NCI-H82 treated with DMSO at 0.1 percent for 48 hours (cell line): ENCODE data around the gene LIPC.

ENCODE experiments used
- DNase-seq: peaks from one replicate; lab custom pipeline; 2025; ENCODE audit not compliant: unreplicated experiment; lab: John Stamatoyannopoulos, UW

The LIPC gene

GRCh38 chr15:58472221-58472620, 40.4 kb downstream of the LIPC start:
- no peak for DNase-seq

DNA sequence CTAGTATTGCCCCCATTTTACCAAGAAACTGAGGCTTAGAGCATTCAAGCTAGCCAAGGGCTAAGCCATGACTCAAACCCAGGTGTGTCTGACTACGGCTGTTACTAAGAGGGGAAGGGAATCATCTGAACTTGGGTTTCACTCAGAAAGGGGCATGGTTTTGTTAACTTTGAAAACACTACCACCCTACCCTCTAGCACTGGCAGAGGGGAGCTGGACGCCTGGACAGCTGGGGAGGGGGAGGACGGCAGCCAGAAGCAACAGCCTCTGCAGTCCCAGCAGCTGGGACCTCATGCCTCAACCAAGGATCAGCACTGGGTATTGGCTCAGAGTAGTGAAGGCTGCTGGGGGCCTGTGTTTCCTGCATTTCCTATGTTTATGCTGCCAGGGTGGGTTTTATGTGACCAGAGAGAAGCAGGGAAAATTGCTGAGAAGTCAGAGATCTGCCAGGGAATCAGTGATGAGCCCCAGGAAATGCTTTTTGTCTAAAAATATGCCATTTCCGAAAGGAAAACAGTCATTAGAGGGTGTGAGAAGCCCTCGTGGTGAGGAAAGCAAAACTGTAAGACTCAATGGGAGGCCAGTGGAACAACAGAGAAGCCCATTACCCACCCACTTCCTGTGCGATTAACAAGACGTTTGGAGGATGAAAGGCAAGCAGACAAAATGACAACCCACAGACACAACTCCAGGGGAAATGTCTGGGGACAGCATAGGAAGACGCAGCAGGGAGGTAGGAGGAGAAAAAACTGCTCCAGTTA, 41.2 kb downstream of the LIPC start:
- DNase-seq: no peak

DNA sequence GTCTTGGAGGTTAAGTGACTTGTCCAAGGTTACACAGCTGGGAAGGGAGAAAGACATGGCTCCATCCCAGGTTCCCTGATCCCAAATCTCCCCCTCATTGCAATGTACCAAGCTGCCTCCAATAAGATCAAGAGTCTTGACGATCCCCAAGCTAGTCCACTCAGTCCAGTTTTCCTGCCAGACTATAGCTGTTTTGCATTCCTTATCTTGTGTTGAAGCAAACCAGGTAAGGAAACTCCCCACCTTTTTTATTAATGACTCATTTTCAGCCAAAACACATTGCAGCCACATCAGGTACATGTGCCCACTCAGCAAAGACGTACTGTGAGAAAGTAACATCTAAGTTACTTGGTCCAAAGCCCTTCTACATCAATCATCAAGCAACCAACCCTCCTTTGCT, 41.9 kb downstream of the LIPC start:
- DNase-seq: no peak

GRCh38 chr15:58474741-58475323, 43.0 kb downstream of the LIPC start:
- no peak for DNase-seq

GRCh38 chr15:58475573-58476524, 44.1 kb downstream of the LIPC start:
- DNase-seq: no peak

DNA sequence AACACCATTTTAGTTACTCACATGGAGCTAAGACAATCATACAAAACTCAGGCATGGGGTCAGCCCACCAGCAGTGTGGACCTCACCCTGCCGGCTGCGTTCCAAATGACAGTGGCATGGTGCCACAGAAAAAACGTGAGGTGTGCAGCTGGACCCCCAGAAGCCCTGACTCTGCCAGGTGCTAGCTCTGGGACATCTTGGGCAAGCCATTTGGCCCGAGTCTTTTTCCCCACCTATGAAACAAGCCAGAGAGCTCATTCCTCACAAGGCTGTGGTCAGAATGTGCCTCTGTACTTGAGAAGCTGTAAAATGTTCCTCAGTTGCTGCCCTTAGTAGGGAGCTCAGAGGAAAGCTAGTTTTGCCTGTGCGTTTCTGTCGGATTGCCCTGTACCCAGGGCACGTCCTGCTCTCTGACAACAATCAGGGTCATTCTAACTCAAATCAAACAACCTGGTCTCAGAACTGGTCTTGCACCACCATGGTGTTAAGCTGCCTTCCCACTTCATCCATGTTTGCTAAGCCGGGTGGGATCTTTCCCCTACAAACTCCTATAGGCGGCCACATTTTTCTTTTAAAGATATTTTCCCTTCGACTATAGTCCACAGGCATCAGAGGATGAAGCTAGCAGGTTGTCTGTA, 44.9 kb downstream of the LIPC start:
- no peak for DNase-seq

- no peak for DNase-seq
Observed at GRCh38 chr15:58477170-58477569, 45.4 kb downstream of the LIPC start.

DNA sequence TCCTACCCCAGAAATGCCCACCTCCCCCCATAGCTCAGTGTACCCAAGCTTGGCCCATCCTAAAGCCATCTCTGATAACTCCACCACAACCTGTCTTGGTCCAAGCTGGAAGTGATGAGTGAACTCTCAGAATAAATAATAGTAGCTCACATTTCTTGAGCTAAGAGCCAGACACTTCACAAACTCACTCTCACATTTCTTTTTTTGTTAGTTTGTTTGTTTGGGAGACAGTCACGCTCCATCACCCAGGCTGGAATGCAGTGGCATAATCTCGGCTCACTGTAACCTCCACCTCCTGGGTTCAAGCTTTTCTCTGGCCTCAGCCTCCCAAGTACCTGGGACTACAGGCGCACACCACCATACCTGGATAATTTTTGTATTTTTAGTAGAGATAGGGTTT, 46.2 kb downstream of the LIPC start:
- no peak for DNase-seq

DNA sequence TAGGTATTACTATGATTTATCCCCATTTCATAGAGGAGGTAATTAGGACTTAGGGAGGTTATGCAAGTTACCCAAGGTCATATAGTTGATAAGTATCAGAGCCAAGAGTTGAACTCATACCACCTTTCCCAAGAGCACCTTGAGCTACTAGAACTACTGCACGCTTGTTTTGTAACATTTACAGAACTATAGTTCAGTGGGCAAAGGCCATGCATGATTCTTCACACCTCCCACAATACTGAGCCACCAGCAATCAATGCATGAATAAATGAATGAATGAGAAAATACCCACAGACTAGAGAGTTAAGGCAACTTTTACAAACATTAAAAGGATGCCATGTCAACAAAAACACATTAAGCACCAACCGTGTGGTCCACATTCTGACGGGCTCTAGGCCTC, 46.8 kb downstream of the LIPC start:
- no peak for DNase-seq

DNA sequence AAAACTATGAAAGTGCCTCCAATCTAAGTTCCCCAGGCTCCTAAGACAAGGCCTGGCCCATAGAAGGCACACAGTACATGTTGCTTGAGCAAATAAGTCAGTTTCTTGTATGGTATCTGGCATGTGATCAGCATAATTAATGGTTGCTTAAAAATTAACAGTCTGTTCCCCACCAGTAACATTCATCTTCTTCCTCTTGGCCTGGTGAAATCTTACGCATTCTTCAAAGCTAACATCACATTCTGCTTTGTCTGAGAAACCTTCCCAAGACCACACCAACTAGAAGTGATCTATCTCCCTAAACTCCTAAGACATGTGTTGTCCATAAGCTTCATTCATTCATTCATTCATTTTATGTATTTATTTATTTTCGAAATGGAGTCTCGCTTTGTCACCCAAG, 48.1 kb downstream of the LIPC start:
- DNase-seq: no peak

- DNase-seq: no peak
Observed at GRCh38 chr15:58483376-58483775, 51.6 kb downstream of the LIPC start.

GRCh38 chr15:58484791-58485600, 53.2 kb downstream of the LIPC start:
- no peak for DNase-seq

GRCh38 chr15:58486062-58486461, 54.3 kb downstream of the LIPC start:
- no peak for DNase-seq

GRCh38 chr15:58486564-58486963, 54.8 kb downstream of the LIPC start:
- no peak for DNase-seq

DNA sequence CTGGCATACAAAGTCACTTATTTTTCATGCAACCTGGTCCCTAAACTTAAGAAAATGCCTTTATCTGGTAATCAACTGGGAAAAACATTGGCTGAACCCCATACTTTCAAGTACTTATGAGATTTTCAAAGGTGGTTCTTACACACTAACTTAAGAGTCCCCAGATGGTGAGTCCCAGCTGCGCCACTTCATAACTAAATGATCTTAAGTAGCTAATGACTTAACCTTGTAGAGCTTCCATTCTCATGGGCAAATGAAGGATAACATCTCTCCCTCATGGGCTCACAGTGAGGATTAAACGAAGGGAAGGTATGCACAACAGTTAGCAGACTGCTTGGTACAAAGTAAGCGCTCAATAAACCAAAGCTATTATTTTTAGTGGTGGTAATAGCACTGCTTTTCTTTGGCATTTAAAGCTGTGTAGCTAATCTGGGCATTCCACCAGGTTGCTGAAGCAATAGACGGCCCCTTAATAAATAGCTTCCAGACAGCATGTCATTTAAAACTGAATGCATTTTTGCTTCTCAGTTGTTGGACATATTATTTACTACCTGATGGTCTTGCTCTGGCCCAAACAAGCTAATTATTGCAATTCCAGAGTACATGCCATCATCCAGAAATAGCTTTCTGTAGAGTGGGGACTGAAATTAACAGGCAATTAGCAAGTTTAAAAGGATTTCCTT, 55.4 kb downstream of the LIPC start:
- peak; percentile 95 for DNase-seq

- DNase-seq: peak; percentile 52
Observed at GRCh38 chr15:58487724-58488120, 55.9 kb downstream of the LIPC start.

GRCh38 chr15:58489289-58490085, 57.7 kb downstream of the LIPC start:
- DNase-seq: no peak

DNA sequence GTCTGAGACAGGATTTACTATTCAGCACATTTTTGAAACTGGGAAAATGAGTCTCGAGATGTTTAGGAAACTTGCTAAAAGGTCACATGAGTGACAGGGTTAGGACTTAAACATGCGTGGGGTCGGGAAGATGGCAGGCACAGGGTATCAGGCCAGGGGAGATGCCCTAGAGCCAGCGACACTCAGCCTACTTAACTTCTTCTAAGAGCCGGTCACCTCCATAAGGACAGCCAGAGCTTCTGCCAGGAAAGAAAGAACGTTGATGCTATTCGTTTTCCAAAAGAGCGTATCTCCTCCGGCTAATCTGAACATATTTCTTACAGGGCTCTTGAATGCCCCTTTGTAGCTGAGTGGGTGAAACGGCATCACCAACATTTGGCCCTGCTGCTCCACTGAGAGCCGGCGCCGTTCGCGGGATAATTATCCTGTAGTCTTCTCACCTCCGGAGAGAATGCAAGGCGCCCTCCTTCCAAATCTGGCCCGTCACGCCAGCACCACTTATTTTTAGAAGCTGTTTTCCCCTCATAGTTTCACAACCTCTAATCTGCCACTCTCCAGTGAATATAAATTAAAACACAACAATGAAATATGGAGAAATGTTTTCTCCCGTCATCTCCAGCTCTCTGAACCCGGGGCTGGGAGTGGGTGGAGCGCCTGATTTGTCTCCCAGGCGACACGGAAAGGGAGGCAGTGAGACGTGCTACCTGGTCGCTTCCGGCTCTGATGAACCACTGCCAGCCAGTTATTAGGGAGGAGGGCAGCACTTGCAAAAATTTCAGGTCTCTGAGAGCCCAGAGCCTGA, 58.5 kb downstream of the LIPC start:
- DNase-seq: no peak
